Bronchial epithelial cell (primary cell): ENCODE measurements around the gene EPS8L1. TPM values are rescaled to one million over a fixed set of nuclear protein-coding genes. Genes with fewer than 3 reads are reported as not detected.
A peak's percentile ranks its signal among the peaks of the same experiment; 100 is the strongest.
"Not testable (repeated sequence)": the region's sequence is repeated elsewhere in the genome, so short reads cannot be mapped to it uniquely, and the experiment has no call there.

ENCODE experiments used
- DNase-seq: peaks from one replicate; pipeline ENCODE4 v3.0.0-alpha.2; 2010; ENCODE audit warnings: low read depth
- FAIRE-seq: peaks from 2 replicates; lab custom pipeline; 2011; peaks lifted over from hg19 to GRCh38; lab: Jason Lieb, UNC
- H3K27me3 ChIP-seq: 2 replicates; pipeline ENCODE4 v1.5.1; 2011; ENCODE audit warnings: low read length; ENCODE audit not compliant: control insufficient read depth, insufficient read depth
- H3K36me3 ChIP-seq: 2 replicates; pipeline ENCODE4 v1.5.1; 2011; ENCODE audit warnings: low read length; ENCODE audit not compliant: control insufficient read depth, insufficient read depth
- H3K4me3 ChIP-seq: 2 replicates; pipeline ENCODE4 v1.5.1; 2011; ENCODE audit warnings: mild to moderate bottlenecking, low read depth, low read length, control low read depth
- total RNA-seq: library from RNA; depleted of rRNA; stranded (reverse); fragments of >200 nt; gene quantifications from 2 replicates; pipeline ENCODE4 v1.2.1, GENCODE V29; 2014
- TF ChIP-seq, protein P1 (sequence below): IDR thresholded peaks from 2 replicates; pipeline ENCODE4 v1.5.1; 2011; ENCODE audit warnings: mild to moderate bottlenecking, moderate library complexity, low read length, control low read depth, inconsistent platforms; ENCODE audit not compliant: insufficient read depth, severe bottlenecking

The EPS8L1 gene
- total RNA-seq, 1 donor from 2014 or later = 117 TPM

DNA sequence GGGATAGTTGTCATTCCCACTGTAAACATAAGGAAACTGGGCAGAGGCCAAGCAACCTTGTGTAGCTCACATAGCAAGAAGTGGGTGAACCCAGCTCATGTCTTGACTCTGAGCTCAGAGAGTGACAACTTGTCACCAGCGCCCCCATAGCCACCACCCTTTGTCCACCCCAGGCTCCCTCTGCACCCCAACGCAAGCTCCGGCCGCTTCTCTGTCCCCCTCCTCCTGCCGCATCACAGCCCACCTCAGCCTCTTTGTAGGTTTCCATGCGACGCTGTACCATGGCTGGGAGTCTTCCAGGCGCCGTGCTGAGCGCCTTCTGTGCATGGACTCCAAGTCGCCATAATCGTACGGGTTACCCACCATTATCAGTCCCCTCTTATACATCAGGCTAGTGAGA lies 40.9 kb upstream of the EPS8L1 start:
- Histone ChIP-seq H3K4me3 (no peak overlapping the region), H3K36me3 (no peaks in the 10 kb centered on the region), H3K27me3 (no peaks in the 10 kb centered on the region)
- DNase-seq (no peak), FAIRE-seq (no peak)
- TF ChIP-seq, protein P1, sequence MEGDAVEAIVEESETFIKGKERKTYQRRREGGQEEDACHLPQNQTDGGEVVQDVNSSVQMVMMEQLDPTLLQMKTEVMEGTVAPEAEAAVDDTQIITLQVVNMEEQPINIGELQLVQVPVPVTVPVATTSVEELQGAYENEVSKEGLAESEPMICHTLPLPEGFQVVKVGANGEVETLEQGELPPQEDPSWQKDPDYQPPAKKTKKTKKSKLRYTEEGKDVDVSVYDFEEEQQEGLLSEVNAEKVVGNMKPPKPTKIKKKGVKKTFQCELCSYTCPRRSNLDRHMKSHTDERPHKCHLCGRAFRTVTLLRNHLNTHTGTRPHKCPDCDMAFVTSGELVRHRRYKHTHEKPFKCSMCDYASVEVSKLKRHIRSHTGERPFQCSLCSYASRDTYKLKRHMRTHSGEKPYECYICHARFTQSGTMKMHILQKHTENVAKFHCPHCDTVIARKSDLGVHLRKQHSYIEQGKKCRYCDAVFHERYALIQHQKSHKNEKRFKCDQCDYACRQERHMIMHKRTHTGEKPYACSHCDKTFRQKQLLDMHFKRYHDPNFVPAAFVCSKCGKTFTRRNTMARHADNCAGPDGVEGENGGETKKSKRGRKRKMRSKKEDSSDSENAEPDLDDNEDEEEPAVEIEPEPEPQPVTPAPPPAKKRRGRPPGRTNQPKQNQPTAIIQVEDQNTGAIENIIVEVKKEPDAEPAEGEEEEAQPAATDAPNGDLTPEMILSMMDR = no peak

DNA sequence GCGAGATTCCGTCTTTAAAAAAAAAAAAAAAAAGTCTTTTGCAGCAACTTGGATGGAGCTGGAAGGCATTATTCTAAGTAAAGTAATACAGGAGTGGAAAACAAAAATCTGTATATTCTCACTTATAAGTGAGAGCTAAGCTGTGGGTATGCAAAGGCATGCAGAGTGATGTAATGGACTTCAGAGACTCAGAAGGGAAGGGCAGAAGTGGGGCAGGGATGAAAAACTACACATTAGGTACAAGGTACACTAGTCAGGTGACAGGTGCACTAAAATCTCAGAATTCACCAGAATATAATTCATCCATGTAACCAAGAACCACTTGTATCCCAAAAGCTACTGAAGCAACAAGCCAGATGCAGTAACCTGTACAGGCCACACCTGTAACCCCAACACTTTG lies 39.6 kb upstream of the EPS8L1 start:
- TF ChIP-seq, protein P1 = no peak
- no peaks in the 10 kb centered on the region for H3K27me3 ChIP-seq
- DNase-seq = no peak
- H3K4me3 ChIP-seq = no peak overlapping the region
- no peak for FAIRE-seq
- no peaks in the 10 kb centered on the region for H3K36me3 ChIP-seq

DNA sequence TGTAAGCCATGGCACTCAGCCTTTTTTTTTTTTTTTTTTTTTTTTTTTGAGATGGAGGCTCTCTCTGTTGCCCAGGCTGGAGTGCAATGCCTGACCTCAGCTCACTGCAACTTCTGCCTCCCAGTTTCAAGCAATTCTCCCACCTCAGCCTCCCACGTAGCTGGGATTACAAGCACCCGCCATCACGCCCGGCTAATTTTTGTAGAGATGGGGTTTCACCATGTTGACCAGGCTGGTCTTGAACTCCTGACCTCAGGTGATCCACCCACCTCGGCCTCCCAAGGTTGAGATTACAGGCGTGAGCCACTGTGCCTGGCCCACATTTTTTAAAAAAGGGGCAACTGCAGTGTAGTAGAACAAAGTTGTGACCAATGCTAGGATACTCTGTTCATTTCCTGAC lies 38.1 kb upstream of the EPS8L1 start:
- not testable (repeated sequence) for H3K27me3 ChIP-seq, H3K4me3 ChIP-seq, DNase-seq, H3K36me3 ChIP-seq, FAIRE-seq

DNA sequence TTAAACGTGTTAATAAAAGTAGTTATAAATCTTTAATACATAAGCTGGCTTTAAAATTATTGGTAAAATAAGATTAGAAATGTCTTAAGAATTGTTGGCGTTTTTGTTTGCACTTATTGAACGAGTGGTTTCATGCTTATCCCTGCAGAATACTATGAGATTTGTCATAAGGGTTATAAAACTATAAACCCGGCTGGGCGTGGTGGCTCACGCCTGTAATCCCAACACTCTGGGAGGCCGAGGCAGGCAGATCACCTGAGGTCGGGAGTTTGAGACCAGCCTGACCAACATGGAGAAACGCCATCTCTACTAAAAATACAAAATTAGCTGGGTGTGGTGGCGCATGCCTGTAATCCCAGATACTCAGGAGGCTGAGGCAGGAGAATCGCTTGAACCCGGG lies 35.0 kb upstream of the EPS8L1 start:
- not testable (repeated sequence) for H3K27me3 ChIP-seq, DNase-seq, FAIRE-seq, H3K36me3 ChIP-seq, H3K4me3 ChIP-seq

DNA sequence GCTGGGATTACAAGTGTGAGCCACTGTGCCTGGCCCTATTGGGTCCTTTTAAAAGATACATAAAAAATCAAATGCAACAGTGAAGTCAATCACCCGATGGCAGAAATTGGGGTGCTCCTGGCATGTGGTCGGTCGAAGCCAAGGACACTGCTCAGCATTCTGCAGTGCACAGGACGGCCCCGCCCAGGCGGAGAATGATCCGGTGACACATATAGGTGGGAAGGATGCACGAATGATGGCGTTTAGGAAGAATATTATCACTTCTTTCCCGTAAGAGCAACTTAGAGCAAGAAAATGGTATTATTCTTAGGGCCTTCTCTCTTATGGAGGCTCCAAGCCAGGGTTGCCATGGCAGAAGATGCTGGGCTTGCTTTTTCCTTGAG lies 34.4 kb upstream of the EPS8L1 start:
- H3K36me3 ChIP-seq = peaks cover 9% of the 10 kb centered on the region
- TF ChIP-seq, protein P1 = no peak
- no peak for FAIRE-seq
- H3K4me3 ChIP-seq = no peak overlapping the region
- DNase-seq = no peak
- H3K27me3 ChIP-seq = no peaks in the 10 kb centered on the region

DNA sequence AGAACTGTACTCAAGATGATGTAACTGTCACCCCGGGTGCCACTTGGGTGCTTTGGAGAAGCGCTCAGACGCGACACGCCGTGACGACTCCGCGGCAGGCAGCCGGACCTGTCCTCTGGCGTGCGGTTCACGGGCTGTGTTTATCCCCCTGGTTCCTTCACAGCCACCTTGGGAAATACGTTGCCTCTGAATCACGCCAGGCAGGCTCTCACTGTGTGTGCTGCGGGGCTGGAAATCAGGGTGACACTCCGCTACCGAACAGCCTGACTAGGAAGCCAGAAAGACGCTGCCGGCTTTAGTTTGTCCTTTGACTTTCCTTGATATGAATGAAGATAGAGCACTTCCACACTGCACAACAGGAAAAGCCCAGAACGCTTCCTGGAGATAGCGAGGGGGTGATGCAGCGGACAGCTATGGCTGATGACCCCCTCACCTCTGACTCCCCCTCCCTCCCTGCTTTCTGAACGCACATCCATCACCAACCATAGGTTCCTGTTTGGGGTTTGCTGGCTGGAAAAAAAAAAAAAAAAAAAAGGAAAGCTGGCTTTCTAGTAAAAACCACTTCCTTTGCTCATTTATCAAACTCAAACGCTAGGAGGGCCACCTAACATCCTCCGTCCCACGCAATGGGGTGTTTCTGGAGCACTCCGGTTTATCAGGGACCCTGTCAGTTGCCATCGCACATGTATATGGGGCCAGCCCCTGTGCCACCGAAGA lies 33.9 kb upstream of the EPS8L1 start:
- TF ChIP-seq, protein P1 = no peak
- Histone ChIP-seq H3K4me3 (no peak overlapping the region), H3K36me3 (peaks cover 11% of the 10 kb centered on the region), H3K27me3 (no peaks in the 10 kb centered on the region)
- DNase-seq = no peak
- FAIRE-seq = no peak

DNA sequence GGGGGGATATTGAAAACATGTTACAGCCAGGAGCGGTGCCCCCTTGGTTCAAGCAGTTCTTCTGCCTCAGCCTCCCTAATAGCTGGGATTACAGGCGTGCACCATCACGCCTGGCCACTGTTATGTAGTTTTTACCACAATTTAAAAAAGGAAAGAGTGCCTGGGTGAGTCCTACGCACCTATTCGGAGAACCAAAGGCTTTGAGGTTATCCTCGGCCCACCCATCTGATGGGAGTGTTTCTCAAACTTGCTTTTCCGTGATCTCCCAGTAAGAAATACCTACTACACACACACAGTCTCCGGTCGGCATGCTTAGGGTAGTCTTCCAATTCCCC lies 33.4 kb upstream of the EPS8L1 start:
- Histone ChIP-seq H3K27me3 (no peaks in the 10 kb centered on the region), H3K36me3 (peaks cover 15% of the 10 kb centered on the region), H3K4me3 (no peak overlapping the region)
- TF ChIP-seq, protein P1 = no peak
- DNase-seq (no peak), FAIRE-seq (peak; percentile 23)
